Retinal pigment epithelial cell (primary cell): ENCODE data around the gene CENPO.
"Not testable (repeated sequence)": the region's sequence is repeated elsewhere in the genome, so short reads cannot be mapped to it uniquely, and the experiment has no call there.

Experiments used
- DNase-seq: peaks from one replicate; pipeline ENCODE4 v3.0.0-alpha.2; 2010; ENCODE audit warnings: low read depth
- H3K4me3 ChIP-seq: 2 replicates; pipeline ENCODE4 v1.5.1; 2011; ENCODE audit warnings: mild to moderate bottlenecking, low read length, control low read depth, moderate library complexity
- CTCF ChIP-seq: conservative IDR thresholded peaks from 2 replicates; pipeline ENCODE4 v1.5.1; 2011; ENCODE audit warnings: low read depth, low read length, control low read depth, inconsistent platforms

Gene CENPO

GRCh38 chr2:24787532-24787931, 5.7 kb upstream of the CENPO start:
- H3K4me3 ChIP-seq, result no peak overlapping the region
- no peak for TF ChIP-seq CTCF
- no peak for DNase-seq

GRCh38 chr2:24788816-24789215, 4.4 kb upstream of the CENPO start:
- no peak for DNase-seq
- no peak for TF ChIP-seq CTCF
- no peak overlapping the region for H3K4me3 ChIP-seq

DNA sequence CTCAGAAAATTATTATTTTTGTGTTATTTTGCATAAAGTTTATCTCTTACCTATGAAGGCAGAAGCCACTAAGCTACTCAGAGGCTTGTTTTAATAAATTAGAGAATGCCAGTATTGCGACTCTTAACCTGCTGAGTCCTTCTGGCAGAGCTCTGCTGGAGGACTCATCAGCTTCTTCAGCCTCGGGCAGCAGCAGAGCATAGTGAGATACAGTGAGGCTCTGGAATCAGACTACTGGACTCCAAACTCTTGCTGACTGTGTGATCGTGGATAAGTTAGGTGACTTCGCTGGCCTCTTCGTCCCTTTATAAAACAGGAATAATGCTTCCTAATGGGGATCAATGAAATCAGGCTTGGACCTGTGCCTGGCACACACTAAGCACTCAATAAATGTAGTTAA, 1.8 kb upstream of the CENPO start:
- TF ChIP-seq CTCF, result no peak
- no peak for DNase-seq
- no peak overlapping the region for H3K4me3 ChIP-seq

DNA sequence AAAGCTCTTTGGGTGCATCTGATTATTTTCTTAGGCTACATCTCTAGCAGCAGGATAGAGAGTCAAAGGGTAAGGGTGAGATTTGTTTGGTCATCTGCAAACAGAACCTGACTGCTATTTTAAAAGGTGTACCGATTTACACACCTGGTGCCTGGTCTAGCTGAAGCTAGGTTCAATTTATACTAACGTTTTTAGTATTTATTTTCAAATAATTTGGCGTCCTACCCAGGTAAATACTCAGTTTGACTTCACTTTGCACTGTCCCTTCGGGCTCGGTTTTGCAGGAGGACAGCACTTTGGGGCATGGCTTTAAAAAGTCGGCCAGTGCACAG, 717 bp upstream of the CENPO start:
- no peak for TF ChIP-seq CTCF
- H3K4me3 ChIP-seq, result peak overlapping the region; percentile 89
- DNase-seq, result no peak

DNA sequence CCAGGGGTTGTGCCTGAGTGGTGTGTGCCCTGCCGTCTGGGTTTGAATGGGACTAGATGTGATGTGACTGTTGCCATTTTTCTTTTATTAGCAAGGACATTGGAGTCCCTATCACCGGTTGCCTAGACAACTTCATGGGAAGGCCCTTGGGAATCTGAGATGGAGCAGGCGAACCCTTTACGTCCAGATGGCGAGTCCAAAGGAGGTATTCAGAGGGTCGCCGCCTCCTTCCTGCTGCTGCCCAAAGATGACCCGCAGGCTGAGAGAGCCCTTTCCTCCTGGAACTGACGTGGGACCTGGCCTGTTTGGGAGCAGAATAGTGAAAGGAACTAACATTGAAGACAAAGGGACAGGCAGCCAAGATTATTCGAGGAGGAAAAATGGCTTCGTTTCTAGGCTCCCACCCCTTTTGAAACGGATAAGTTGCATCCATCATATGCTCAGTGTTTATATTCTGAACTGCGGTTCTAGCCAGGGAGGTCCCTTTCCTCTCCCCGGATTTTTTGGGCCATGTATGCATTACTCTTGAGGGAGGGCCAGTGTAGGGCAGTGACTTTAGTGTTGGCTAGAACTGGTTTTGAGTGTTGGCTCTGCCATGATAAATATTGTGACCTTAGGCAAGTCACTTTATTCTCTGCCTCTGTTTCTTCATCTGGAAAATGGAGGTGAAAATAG, 673 bp downstream of the CENPO start:
- no peak for TF ChIP-seq CTCF
- no peak for DNase-seq
- H3K4me3 ChIP-seq, result peak overlapping the region; percentile 89

DNA sequence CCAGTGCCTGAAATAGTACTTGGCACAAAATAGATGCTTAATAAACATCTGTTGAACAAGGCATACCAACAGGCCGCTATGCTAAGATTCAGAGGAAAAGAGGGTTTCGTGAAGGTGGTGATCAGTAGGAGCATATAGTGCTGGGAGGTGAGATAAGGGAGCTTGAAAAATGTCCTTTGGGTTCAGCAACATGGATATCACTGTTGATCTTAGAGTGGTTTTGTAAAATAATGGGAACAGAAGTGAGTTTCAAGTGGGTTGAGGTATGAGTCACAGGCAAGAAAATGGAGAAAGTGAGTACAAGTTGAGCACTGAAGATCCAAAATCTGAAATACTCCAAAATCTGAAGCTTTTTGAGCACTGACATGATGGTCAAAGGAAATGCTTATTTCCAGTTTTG, 4.4 kb downstream of the CENPO start:
- H3K4me3 ChIP-seq, result no peak overlapping the region
- no peak for DNase-seq
- no peak for TF ChIP-seq CTCF

DNA sequence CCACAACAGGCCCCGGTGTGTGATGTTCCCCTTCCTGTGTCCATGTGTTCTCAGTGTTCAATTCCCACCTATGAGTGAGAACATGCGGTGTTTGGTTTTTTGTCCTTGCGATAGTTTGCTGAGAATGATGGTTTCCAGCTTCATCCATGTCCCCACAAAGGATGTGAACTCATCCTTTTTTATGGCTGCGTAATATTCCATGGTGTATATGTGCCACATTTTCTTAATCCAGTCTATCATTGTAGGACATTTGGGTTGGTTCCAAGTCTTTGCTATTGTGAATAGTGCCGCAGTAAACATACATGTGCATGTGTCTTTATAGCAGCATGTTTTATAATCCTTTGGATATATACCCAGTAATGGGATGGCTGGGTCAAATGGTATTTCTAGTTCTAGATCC, 7.3 kb downstream of the CENPO start:
- not testable (repeated sequence) for DNase-seq, H3K4me3 ChIP-seq

DNA sequence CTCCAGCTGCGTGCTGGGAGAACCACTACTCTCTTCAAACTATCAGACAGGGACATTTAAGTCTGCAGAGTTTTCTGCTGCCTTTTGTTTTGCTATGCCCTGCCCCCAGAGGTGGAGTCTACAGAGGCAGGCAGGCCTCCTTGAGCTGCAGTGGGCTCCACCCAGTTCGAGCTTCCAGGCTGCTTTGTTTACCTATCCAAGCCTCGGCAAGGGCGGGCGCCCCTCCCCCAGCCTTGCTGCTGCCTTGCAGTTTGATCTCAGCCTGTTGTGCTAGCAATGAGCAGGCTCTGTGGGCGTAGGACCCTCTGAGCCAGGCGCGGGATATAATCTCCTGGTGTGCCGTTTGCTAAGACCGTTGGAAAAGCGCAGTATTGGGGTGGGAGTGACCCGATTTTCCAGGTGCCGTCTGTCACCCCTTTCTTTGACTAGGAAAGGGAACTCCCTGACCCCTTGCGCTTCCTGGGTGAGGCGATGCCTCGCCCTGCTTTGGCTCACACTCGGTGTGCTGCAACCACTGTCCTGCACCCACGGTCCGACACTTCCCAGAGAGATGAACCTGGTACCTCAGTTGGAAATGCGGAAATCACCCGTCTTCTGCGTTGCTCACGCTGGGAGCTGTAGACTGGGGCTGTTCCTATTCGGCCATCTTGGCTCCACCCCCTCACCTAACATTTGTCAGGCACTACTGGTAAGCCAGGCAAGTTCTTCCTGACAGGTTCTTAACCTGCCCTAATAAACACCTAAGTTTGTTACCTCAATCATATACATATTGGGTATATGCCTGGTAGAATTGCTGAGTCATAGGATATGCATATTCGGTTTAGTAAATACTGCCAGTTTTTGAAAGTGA, 12.8 kb downstream of the CENPO start:
- H3K4me3 ChIP-seq, DNase-seq: not testable (repeated sequence)
